HG03139 (cell line): Measurements from ENCODE around the gene CFAP45.

Experiments used
- ATAC-seq: cut with Tn5 transposase; IDR thresholded peaks from one replicate; pipeline ENCODE4 v1.9.1; 2021; ENCODE audit not compliant: unreplicated experiment

The CFAP45 gene, protein sequence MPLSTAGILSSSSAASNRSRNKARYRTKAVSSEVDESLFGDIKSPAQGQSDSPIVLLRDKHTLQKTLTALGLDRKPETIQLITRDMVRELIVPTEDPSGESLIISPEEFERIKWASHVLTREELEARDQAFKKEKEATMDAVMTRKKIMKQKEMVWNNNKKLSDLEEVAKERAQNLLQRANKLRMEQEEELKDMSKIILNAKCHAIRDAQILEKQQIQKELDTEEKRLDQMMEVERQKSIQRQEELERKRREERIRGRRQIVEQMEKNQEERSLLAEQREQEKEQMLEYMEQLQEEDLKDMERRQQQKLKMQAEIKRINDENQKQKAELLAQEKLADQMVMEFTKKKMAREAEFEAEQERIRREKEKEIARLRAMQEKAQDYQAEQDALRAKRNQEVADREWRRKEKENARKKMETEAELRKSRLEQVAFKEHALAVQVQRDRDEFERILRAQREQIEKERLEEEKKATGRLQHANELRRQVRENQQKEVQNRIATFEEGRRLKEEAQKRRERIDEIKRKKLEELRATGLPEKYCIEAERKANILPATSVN

DNA sequence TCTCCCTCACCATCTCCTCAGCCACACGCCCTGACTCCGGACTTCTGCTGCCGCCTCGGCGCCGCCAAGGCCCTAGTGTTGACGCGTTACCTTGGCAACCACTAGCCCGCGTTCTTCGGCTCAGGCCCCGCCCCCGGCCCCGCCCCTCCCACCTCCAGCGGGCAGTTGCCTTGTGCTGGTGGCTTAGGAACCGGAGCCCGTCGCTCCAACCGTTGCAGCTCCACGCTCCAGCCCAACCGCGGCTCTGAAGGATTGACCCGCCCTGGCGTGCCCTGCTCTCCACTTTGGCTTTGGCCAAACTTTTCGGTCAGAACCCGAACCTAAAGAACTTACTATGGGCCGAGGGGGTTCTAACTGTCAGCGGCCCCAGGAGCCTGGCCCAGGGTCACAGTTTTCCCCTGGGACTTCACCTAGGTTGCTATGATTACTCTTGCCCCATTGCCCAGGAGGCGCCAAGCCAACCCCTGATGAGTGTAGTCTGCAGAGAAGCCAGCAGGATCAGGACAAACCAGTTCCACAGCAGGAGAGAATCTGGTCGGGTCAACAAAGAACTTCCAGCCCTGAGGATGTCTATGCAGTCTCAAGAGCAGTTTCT lies at the start of gene CFAP45:
CFAP45 (minus strand) TSS at position 80 of the 595 bp plus-strand sequence; CDS start at position 13, 67 bp downstream.
- no peak for ATAC-seq

- no peak for ATAC-seq
These were observed 49.2 kb upstream of the CFAP45 start for GRCh38 chr1:159949123-159949522.

DNA sequence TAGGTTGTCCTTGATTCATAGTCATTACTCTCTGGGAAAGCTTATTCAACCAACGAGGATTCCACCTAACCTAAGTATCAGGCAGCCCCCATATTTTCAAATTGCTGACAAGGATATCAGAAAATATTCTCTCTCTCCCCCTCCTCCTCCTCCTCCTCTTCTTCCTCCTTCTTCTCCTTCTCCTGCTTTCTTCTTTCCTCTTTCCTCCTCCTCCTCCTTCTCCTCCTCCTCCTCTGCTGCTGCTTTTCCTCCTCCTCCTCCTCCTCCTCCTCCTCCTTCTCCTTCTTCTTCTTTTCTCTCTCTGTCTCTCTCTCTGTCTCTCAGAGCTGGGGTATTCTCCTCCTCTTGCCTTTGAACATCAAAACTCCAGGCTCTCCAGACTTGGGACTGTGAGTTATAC lies 48.0 kb upstream of the CFAP45 start:
- ATAC-seq = no peak

- ATAC-seq = no peak
These were observed 46.5 kb upstream of the CFAP45 start for GRCh38 chr1:159946242-159947187.

DNA sequence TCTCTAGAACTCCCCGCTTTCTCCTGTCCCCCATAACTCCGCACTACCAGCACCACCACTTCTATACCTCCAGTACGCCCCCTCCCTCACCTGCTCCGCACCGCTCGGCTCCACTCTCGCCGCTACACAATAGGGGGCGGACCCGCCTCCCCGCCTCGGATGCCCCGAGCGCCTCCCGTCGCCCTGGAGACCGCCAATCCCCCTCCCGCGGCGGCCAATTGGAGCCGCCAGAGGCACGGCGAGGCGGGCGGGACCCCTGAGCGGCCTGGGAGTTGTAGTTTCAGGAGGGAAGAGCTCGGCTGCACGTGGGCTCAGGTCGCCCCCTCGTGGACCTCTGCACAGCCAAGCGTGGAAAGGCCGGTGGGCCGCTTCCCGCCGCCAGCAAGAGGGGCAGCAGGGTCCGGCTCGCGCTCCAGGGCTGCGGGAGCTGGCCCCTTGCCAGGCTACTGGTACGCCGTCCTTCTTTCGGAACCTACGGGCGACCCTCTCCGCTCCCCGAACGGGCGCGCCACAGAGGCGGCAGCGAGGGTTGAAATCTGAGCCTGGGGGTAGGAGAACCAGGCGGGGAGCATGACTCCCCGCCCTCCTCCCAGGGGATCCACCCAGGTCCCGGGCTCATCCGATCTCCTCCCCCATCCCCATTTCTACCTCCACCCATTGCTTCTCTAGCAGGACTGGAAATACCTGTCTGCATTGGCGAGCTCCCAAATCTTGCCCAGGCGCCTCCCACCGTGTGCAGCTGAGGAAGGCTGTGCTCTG lies 45.7 kb upstream of the CFAP45 start, which contains the start of gene IGSF9:
IGSF9 (minus strand) TSS at position 131 of the 759 bp plus-strand sequence. CDS start 2,159 bp downstream, outside the sequence.
- ATAC-seq = no peak

- no peak for ATAC-seq
These were observed 44.9 kb upstream of the CFAP45 start for GRCh38 chr1:159944623-159945455.

DNA sequence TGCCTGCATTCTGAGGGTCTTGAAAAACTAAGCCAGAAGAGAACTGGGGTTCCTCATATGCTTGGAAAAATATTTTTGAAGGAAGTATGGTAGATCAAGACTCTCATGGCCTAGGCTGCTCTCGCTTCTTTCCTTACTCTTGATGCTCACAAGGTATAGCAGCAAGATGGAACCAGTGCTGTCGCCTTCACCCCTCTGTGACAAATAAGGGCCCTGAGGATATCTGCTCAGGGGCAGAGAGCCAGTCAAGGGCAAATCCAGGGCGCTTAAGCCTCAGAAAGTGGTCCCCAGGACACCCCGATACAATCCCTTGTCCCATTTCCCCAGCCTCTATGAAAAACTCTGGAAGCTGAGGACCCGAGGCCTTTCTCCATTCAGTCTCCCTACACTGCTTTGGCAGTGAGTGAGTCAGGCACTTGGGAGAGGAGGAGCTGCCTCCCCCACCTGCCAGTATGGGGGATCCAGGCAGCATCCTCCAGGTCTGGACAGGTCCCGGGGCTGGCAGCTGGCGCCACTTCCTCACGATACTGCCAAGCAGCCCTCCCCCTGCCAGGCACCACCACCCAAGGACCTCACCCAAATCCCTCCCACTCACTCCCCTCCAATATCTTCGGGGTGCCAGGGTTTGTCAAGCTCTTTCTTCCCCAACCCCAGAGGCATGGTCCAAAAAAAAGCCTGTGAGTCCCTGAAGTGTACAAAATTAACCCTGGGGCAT lies 44.1 kb upstream of the CFAP45 start:
- no peak for ATAC-seq

- no peak for ATAC-seq
These were observed 43.3 kb upstream of the CFAP45 start for GRCh38 chr1:159943278-159943640.

GRCh38 chr1:159942632-159943277 lies 42.8 kb upstream of the CFAP45 start:
- ATAC-seq = no peak

DNA sequence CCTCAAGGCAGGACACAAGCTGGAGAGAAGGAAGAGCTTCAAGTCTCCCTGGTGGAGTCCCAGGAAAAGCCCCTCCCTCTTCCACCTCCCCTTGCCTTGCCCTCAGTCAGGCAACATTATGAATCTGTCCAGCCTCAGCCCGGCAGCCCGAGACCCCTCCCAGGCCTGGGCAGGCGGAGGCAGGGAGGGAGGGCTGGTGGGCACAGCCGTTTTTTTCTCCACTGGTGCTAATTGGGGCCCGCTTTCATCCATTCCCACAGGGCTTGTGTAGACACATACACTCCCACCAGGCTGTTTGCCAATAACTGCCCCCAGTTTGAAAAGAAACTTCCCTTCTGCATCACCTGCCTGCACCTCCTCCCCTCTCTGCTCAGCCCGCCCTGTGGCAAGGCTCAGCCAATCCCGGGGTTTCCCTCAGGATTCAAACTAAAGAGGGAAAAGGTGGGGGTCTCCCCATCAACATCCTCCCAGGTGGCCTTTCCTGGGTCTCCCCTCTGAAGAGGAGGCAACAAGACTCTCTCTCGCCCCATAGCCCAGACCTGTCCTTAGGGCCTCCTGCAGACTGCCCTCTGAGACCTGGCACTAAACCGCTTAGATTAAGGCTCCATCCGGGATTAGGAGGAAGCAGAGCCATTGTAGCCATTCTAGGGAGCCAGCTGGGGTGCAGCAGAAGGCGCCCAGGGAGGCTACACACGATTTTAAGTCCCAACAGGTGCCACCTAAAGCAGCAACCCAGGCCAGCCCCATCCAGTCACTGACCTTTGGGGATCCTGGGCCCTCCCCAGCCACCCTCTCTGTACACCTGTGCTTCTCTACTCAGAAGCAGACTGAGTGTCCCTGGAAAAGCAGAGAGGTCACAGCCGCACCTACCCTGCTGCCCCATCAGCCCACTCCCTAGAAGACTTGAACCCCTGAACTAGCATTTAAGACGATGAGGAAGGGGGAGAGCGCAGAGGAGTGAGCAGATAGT lies 41.9 kb upstream of the CFAP45 start:
- ATAC-seq = no peak

- no peak for ATAC-seq
These were observed 41.2 kb upstream of the CFAP45 start for GRCh38 chr1:159941141-159941540.

GRCh38 chr1:159940006-159940620 lies 40.1 kb upstream of the CFAP45 start:
- no peak for ATAC-seq

DNA sequence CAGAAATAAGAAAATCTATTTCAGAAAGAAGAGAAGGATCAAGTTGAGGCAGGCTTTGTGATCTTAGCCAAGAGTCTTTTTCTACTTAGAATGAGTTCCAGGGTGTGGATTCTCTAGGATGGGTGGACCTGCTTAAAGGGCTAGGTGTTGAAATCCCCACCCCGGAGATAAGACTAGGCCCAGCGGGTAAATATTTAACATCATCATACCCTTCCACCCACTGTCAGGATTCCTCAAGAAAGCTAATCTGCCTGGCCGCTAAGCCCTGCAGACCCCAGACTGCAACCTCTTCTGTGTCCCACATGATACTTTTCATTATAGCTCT lies 39.7 kb upstream of the CFAP45 start:
- ATAC-seq = no peak

- no peak for ATAC-seq
These were observed 39.1 kb upstream of the CFAP45 start for GRCh38 chr1:159938905-159939677.

- ATAC-seq = no peak
These were observed 38.4 kb upstream of the CFAP45 start for GRCh38 chr1:159938211-159938852.
